HepG2 (cell line): Measurements from ENCODE around the gene SMURF1. TPM values are rescaled to one million over a fixed set of nuclear protein-coding genes. Genes with fewer than 3 reads are reported as not detected.

Experiments used
- ATAC-seq: fragments of 200-7000 bp; cut with Tn5 transposase; 3 replicates; pipeline ENCODE4 v1.9.1; 2020; ENCODE audit warnings: mild to moderate bottlenecking, moderate library complexity
- BruUV-seq: library from RNA; stranded (reverse); fragments of 400-500 nt; replicated peaks from 2 replicates; lab custom pipeline; 2021; lab: Mats Ljungman, UMichigan
- CTCF ChIA-PET: fragments of 300-600 bp; formaldehyde crosslinking; extraction: SDS; loops from one replicate; lab custom pipeline; 2021; ENCODE audit warnings: low total read pairs, inconsistent platforms, low intra/inter-chr PET ratio; lab: Yijun Ruan, JAX
- POLR2A ChIA-PET: fragments of 350-600 bp; sonication (Branson Sonifier 250); formaldehyde crosslinking; loops from one replicate; lab custom pipeline; 2020; ENCODE audit warnings: antibody characterized with exemption, inconsistent platforms; lab: Yijun Ruan, JAX
- DNase-seq: peaks from one replicate; pipeline ENCODE4 v3.0.0-alpha.2; 2015; ENCODE audit warnings: low spot score
- FAIRE-seq: peaks from 3 replicates; lab custom pipeline; 2011; peaks lifted over from hg19 to GRCh38; lab: Jason Lieb, UNC
- H2AFZ ChIP-seq: one replicate; pipeline ENCODE4 v1.6.1; 2011; ENCODE audit warnings: low read length, inconsistent platforms
- H3K27ac ChIP-seq: fragments of 300-600 bp; 3 replicates; pipeline ENCODE4 v1.8.0; 2011; ENCODE audit warnings: mixed run types, mild to moderate bottlenecking, mixed read lengths, low read length, inconsistent platforms; ENCODE audit not compliant: insufficient read depth; ENCODE audit errors: extremely low read length
- H3K27me3 ChIP-seq, 2 experiments: fragments of 200-600 bp in 1 of 2; 2 replicates in 1 of 2; 3 replicates in 1 of 2; pipeline versions ENCODE4 v1.6.0 to v1.8.0; 2011; ENCODE audit warnings: low read length in 2 of 2, mild to moderate bottlenecking in 2 of 2, moderate library complexity in 2 of 2, inconsistent platforms in 1 of 2; ENCODE audit not compliant: insufficient read depth in 2 of 2, control insufficient read depth in 1 of 2
- H3K36me3 ChIP-seq, 2 experiments: fragments of 200-600 bp in 1 of 2; replicated peaks in 1 of 2; 2 replicates in 1 of 2; 3 replicates in 1 of 2; pipeline versions ENCODE4 v1.5.1 to v1.8.0; 2011; ENCODE audit warnings: low read length in 2 of 2, inconsistent platforms in 1 of 2; ENCODE audit not compliant: insufficient read depth in 2 of 2, control insufficient read depth in 1 of 2
- H3K4me1 ChIP-seq: 2 replicates; pipeline ENCODE4 v1.5.1; 2012; ENCODE audit warnings: low read length, inconsistent platforms; ENCODE audit not compliant: insufficient read depth
- H3K4me2 ChIP-seq: 2 replicates; pipeline ENCODE4 v1.6.0; 2011; ENCODE audit warnings: low read depth, low read length, inconsistent platforms
- H3K4me3 ChIP-seq, 3 experiments: fragments of 200-600 bp in 1 of 3; sonication (generic), shearing (Covaris generic) in 1 of 3; replicated peaks in 1 of 3; 2 replicates each; pipeline ENCODE4 v1.5.1; 2011 to 2016; ENCODE audit warnings: low read length in 3 of 3, inconsistent platforms in 2 of 3, low read depth in 2 of 3, mild to moderate bottlenecking in 2 of 3, control low read depth in 1 of 3, mixed read lengths in 1 of 3; ENCODE audit not compliant: insufficient read depth in 1 of 3
- H3K79me2 ChIP-seq: one replicate; pipeline ENCODE4 v1.6.1; 2011; ENCODE audit warnings: low read length, inconsistent platforms; ENCODE audit not compliant: insufficient read depth
- H3K9ac ChIP-seq: 2 replicates; pipeline ENCODE4 v1.6.0; 2011; ENCODE audit warnings: mild to moderate bottlenecking, low read depth, low read length, inconsistent platforms; ENCODE audit not compliant: insufficient read depth
- H3K9me3 ChIP-seq: 2 replicates; pipeline ENCODE4 v1.5.1; 2012; ENCODE audit warnings: mild to moderate bottlenecking, low read length
- H4K20me1 ChIP-seq: 2 replicates; pipeline ENCODE4 v1.6.0; 2011; ENCODE audit warnings: inconsistent platforms, mild to moderate bottlenecking, low read length, moderate library complexity; ENCODE audit not compliant: insufficient read depth
- FOXC1 ChIP-seq: sonication (generic); formaldehyde crosslinking; IDR thresholded peaks from 2 replicates; pipeline ENCODE4 v1.8.0; 2022; ENCODE audit warnings: mild to moderate bottlenecking, missing genetic modification reagents, borderline replicate concordance
- HNF1A ChIP-seq, 2 experiments: sonication (generic) in 1 of 2; formaldehyde crosslinking in 1 of 2; IDR thresholded peaks; 2 replicates each; pipeline versions ENCODE4 v1.4.0 to v1.6.1; 2016 to 2020; ENCODE audit warnings: borderline replicate concordance in 1 of 2, low read depth in 1 of 2, mild to moderate bottlenecking in 1 of 2, missing genetic modification reagents in 1 of 2
- HOXA9 ChIP-seq: sonication (generic); formaldehyde crosslinking; IDR thresholded peaks from 2 replicates; pipeline ENCODE4 v1.8.1; 2022; ENCODE audit warnings: missing genetic modification reagents, mild to moderate bottlenecking, moderate library complexity, borderline replicate concordance
- NFIC ChIP-seq: IDR thresholded peaks from 2 replicates; pipeline ENCODE4 v1.6.1; 2012; ENCODE audit warnings: mild to moderate bottlenecking, low read length, inconsistent platforms
- RAD51 ChIP-seq: fragments of 450-650 bp; IDR thresholded peaks from 2 replicates; pipeline ENCODE4 v1.6.1; 2016; ENCODE audit warnings: borderline replicate concordance
- RBM22 ChIP-seq: fragments of 200-400 bp; formaldehyde crosslinking; optimal IDR thresholded peaks from 2 replicates; pipeline ENCODE3; 2017; ENCODE audit warnings: mild to moderate bottlenecking, low read length, moderate library complexity
- RFXAP ChIP-seq: sonication (generic); formaldehyde crosslinking; IDR thresholded peaks from 2 replicates; pipeline ENCODE4 v1.4.0; 2020; ENCODE audit warnings: missing genetic modification reagents, borderline replicate concordance
- SMARCE1 ChIP-seq: fragments of 450-650 bp; IDR thresholded peaks from 2 replicates; pipeline ENCODE4 v1.6.1; 2017; ENCODE audit warnings: borderline replicate concordance
- ZMAT3 ChIP-seq: sonication (generic); formaldehyde crosslinking; conservative IDR thresholded peaks from 2 replicates; pipeline ENCODE4 v1.7.0; 2021; ENCODE audit warnings: missing genetic modification reagents
- ZNF382 ChIP-seq: sonication (generic); formaldehyde crosslinking; IDR thresholded peaks from 2 replicates; pipeline ENCODE4 v1.5.0; 2020; ENCODE audit warnings: missing genetic modification reagents, mild to moderate bottlenecking, borderline replicate concordance
- in situ Hi-C: cut with HindIII; loops from 2 replicates; pipeline ENCODE4 v1.10.0; 2017; ENCODE audit warnings: low pct_unique_long_range_greater_than_20kb; ENCODE audit not compliant: extremely low pct_ligation_motif_present
- intact Hi-C: fragments of 100-400 bp; cut with micrococcal nuclease; formaldehyde crosslinking; loops from one replicate; pipeline ENCODE4 v1.10.0; 2022; ENCODE audit not compliant: unreplicated experiment
- polyA plus RNA-seq, 8 experiments: library from polyadenylated mRNA; depleted of rRNA in 3 of 8; stranded (reverse) in 7 of 8; unstranded in 1 of 8; fragments of >200 nt; fragmentation: Illumina TruSeq in 4 of 8; extraction: Trizol in 4 of 8; gene quantifications; 2 replicates each; pipeline versions ENCODE4 v1.2.1 to v1.2.3, GENCODE V29; 2011 to 2016; ENCODE audit warnings: low read depth in 4 of 8, missing spikeins in 1 of 8, mixed read lengths in 1 of 8; ENCODE audit not compliant: insufficient read depth in 1 of 8
- total RNA-seq, 5 experiments: library from RNA; depleted of rRNA; stranded (reverse); fragments of >200 nt; fragmentation: Illumina TruSeq; extraction: Trizol; gene quantifications; 2 replicates each; pipeline ENCODE4 v1.2.3, GENCODE V29; 2016; ENCODE audit warnings: low read depth in 1 of 5

Gene SMURF1
- total and polyA plus RNA-seq, 2 of the 13 experiments (the other 11 are each of a cell fraction or from before 2014, with no cell fraction given), result 8.3 to 11.1 TPM

- TF ChIP-seq HNF1A (IDR thresholded peaks at IDR 0.05; ENCODE audit: low read depth) (no peak), HNF1A (CRISPR knock-in tag; IDR thresholded peaks at IDR 0.05; ENCODE audit: borderline replicate concordance) (no peak), SMARCE1 (no peak), RAD51 (no peak), RFXAP (CRISPR knock-in tag) (no peak)
Measured at GRCh38 chr7:99112097-99112496, 31.8 kb downstream of the SMURF1 start (continued).

GRCh38 chr7:99111591-99111990 is 32.3 kb downstream of the SMURF1 start:
- no TSS peak for BruUV-seq
- Histone ChIP-seq H3K4me3 (no peak overlapping the region), H3K9me3 (no peaks in the 10 kb centered on the region), H3K4me2 (no peak overlapping the region), H3K79me2 (peaks cover 81% of the 10 kb centered on the region), H3K9ac (no peak overlapping the region), H3K27me3 (no peaks in the 10 kb centered on the region), H3K4me1 (peaks cover 58% of the 10 kb centered on the region), H4K20me1 (no peaks in the 10 kb centered on the region; the same call in 1 of the 2 replicates), H3K36me3 (no peaks in the 10 kb centered on the region), H3K27ac (peak overlapping the region; percentile 29), H2AFZ (no peak overlapping the region)
- no peak for ATAC-seq
- in situ Hi-C loops (no loop called here), intact Hi-C loops (no loop called here)
- ChIA-PET CTCF (no interaction called here), POLR2A (interaction anchor here (1.8 kb wide), 1 partner anchor 13 kb away, joined by 6 read pairs; no protein-coding TSS in a partner anchor)
- no peak for FAIRE-seq
- TF ChIP-seq ZNF382 (CRISPR knock-in tag), result no peak
- TF ChIP-seq HOXA9 (CRISPR knock-in tag), result no peak
- no peak for TF ChIP-seq RFXAP (CRISPR knock-in tag)
- peak; percentile 14 for TF ChIP-seq RBM22
- TF ChIP-seq NFIC, result no peak
- no peak for TF ChIP-seq ZMAT3 (CRISPR knock-in tag)
- TF ChIP-seq FOXC1 (CRISPR knock-in tag), result no peak
- no peak for DNase-seq
